B cell (primary cell): Measurements from ENCODE around the gene RNF207. TPM values are rescaled to one million over a fixed set of nuclear protein-coding genes. Genes with fewer than 3 reads are reported as not detected.

ENCODE experiments used
- ATAC-seq: fragments of 200-7000 bp; cut with Tn5 transposase; one replicate; pipeline ENCODE4 v1.10.0; 2021; ENCODE audit warnings: low read depth, mild to moderate bottlenecking, moderate number of reproducible peaks, moderate library complexity
- CTCF ChIA-PET: fragments of 350-600 bp; sonication (Branson Sonifier 250); formaldehyde crosslinking; loops from one replicate; lab custom pipeline; 2021; ENCODE audit warnings: antibody characterized with exemption, inconsistent platforms; lab: Charles Lee
- POLR2A ChIA-PET: fragments of 350-600 bp; sonication (Branson Sonifier 250); formaldehyde crosslinking; loops from one replicate; lab custom pipeline; 2021; ENCODE audit warnings: antibody characterized with exemption; lab: Charles Lee
- DNase-seq: peaks from one replicate; pipeline ENCODE4 v3.0.0; 2013
- H2AFZ ChIP-seq: 2 replicates; pipeline ENCODE4 v1.6.1; 2012; ENCODE audit warnings: mild to moderate bottlenecking, low read depth, low read length; ENCODE audit not compliant: insufficient read depth, poor library complexity, severe bottlenecking
- H3K27ac ChIP-seq, 2 donors: 1 replicate in 1 of 2; 2 replicates in 1 of 2; pipeline ENCODE4 v1.5.1; 2012 to 2013; ENCODE audit warnings: low read length in 2 of 2, mild to moderate bottlenecking in 2 of 2, moderate library complexity in 1 of 2
- H3K27me3 ChIP-seq, 4 experiments: fragments of 200-600 bp in 1 of 4; sonication (generic) in 1 of 4; replicated peaks in 1 of 4; 1 replicate in 2 of 4; 2 replicates in 2 of 4; pipeline versions ENCODE4 v1.6.1 to v1.7.0; 2013 to 2016; ENCODE audit warnings: low read length in 3 of 4, mild to moderate bottlenecking in 2 of 4, mixed read lengths in 1 of 4, moderate library complexity in 1 of 4; ENCODE audit not compliant: insufficient read depth in 4 of 4, control insufficient read depth in 3 of 4; ENCODE audit errors: control extremely low read depth in 1 of 4
- H3K36me3 ChIP-seq, 2 experiments: replicated peaks in 1 of 2; 1 replicate in 1 of 2; 2 replicates in 1 of 2; pipeline versions ENCODE4 v1.6.1 to v1.7.1; 2013; ENCODE audit warnings: low read length in 1 of 2; ENCODE audit not compliant: insufficient read depth in 2 of 2, control insufficient read depth in 1 of 2; ENCODE audit errors: control extremely low read depth in 1 of 2, extremely low read depth in 1 of 2
- H3K4me1 ChIP-seq, 2 donors: fragments of 200-600 bp in 1 of 2; sonication (generic) in 1 of 2; 1 replicate in 1 of 2; 2 replicates in 1 of 2; pipeline versions ENCODE4 v1.5.1 to v1.6.1; 2013 to 2017; ENCODE audit warnings: low read length in 2 of 2; ENCODE audit not compliant: control insufficient read depth in 2 of 2, insufficient read depth in 2 of 2
- H3K4me2 ChIP-seq: replicated peaks from 2 replicates; pipeline ENCODE3; 2012; ENCODE audit warnings: mild to moderate bottlenecking, low read depth, low read length; ENCODE audit not compliant: poor library complexity, severe bottlenecking
- H3K4me3 ChIP-seq, 5 experiments: fragments of 200-600 bp in 1 of 5; sonication (generic) in 1 of 5; 1 replicate in 3 of 5; 2 replicates in 2 of 5; pipeline versions ENCODE4 v1.5.1 to v1.7.0; 2011 to 2016; ENCODE audit warnings: low read length in 4 of 5, mild to moderate bottlenecking in 4 of 5, low read depth in 2 of 5, control low read depth in 1 of 5, moderate library complexity in 1 of 5; ENCODE audit not compliant: insufficient read depth in 1 of 5; ENCODE audit errors: control extremely low read depth in 1 of 5, extremely low read depth in 1 of 5
- H3K79me2 ChIP-seq: fragments of 200-600 bp; sonication (generic); one replicate; pipeline ENCODE4 v1.6.0; 2016; ENCODE audit warnings: low read length; ENCODE audit not compliant: control insufficient read depth, insufficient read depth
- H3K9ac ChIP-seq: fragments of 200-600 bp; sonication (generic); 2 replicates; pipeline ENCODE4 v1.6.1; 2017; ENCODE audit warnings: mild to moderate bottlenecking, low read length, moderate library complexity
- H3K9me3 ChIP-seq, 3 donors: one replicate each; pipeline versions ENCODE4 v1.6.1 to v1.7.1; 2013; ENCODE audit warnings: low read length in 2 of 3; ENCODE audit not compliant: control insufficient read depth in 2 of 3, insufficient read depth in 1 of 3; ENCODE audit errors: control extremely low read depth in 1 of 3
- H4K20me1 ChIP-seq: 2 replicates; pipeline ENCODE4 v1.6.0; 2012; ENCODE audit warnings: mild to moderate bottlenecking, low read length; ENCODE audit not compliant: insufficient read depth, control insufficient read depth, poor library complexity, severe bottlenecking
- H3K27ac Mint-ChIP-seq: one replicate; pipeline ENCODE4 v1.8.0; 2021; ENCODE audit warnings: mixed read lengths
- H3K27me3 Mint-ChIP-seq: one replicate; pipeline ENCODE4 v1.8.0; 2021; ENCODE audit warnings: mixed read lengths
- H3K4me1 Mint-ChIP-seq: one replicate; pipeline ENCODE4 v1.8.0; 2021; ENCODE audit warnings: mixed read lengths
- H3K4me3 Mint-ChIP-seq: one replicate; pipeline ENCODE4 v1.8.0; 2021; ENCODE audit warnings: mixed read lengths
- H3K9me3 Mint-ChIP-seq: one replicate; pipeline ENCODE4 v1.8.0; 2022; ENCODE audit warnings: mixed read lengths; ENCODE audit not compliant: insufficient read depth
- CTCF ChIP-seq: fragments of 200-600 bp; IDR thresholded peaks from one replicate; pipeline ENCODE4 v1.8.0; 2022; ENCODE audit warnings: antibody characterized with exemption, mild to moderate bottlenecking
- EZH2 ChIP-seq: IDR thresholded peaks from 2 replicates; pipeline ENCODE4 v1.6.1; 2012; ENCODE audit warnings: borderline replicate concordance, low read depth, mild to moderate bottlenecking, moderate library complexity, low read length; ENCODE audit not compliant: insufficient read depth, poor library complexity, severe bottlenecking
- WGBS: methylation state at CpG from one replicate; pipeline ENCODE4 v1.1.5; 2013; ENCODE audit warnings: missing lambda C conversion rate; ENCODE audit not compliant: insufficient coverage; 5-methylcytosine and 5-hydroxymethylcytosine counted together
- intact Hi-C: fragments of 100-400 bp; cut with micrococcal nuclease; formaldehyde crosslinking; loops from one replicate; pipeline ENCODE4 v1.10.0; 2022
- polyA plus RNA-seq: library from polyadenylated mRNA; depleted of rRNA; stranded (reverse); fragments of >200 nt; gene quantifications from 2 replicates; pipeline ENCODE4 v1.2.3, GENCODE V29; 2012
- total RNA-seq, 2 donors: library from RNA; stranded (reverse); fragments of 120-200 nt in 1 of 2; gene quantifications; 1 replicate in 1 of 2; 2 replicates in 1 of 2; pipeline versions ENCODE4 v1.2.3 to v1.2.4, GENCODE V29; 2013 to 2022

RNF207 gene
- total and polyA plus RNA-seq, 2 donors (not counting 1 experiment from before 2014, with no cell fraction given) = 1.5 to 6.8 TPM

GRCh38 chr1:6225651-6226050, 19.7 kb downstream of the RNF207 start:
- Histone ChIP-seq H3K27me3 (no peaks in the 10 kb centered on the region), H3K4me1 (no peaks in the 10 kb centered on the region), H3K9ac (no peak overlapping the region), H2AFZ (no peak overlapping the region), H3K36me3 (peaks cover 9 to 48% of the 10 kb centered on the region in 2 experiments), H3K27ac (no peak overlapping the region), H3K9me3 (no peaks in the 10 kb centered on the region), H3K4me2 (no peak overlapping the region), H3K79me2 (peaks cover 4% of the 10 kb centered on the region), H3K4me3 (no peak overlapping the region), H4K20me1 (peaks cover 17% of the 10 kb centered on the region)
- intact Hi-C loops = no loop called here
- H3K27me3 Mint-ChIP-seq = no peaks in the 10 kb centered on the region
- CTCF ChIA-PET = interaction anchor here (1.1 kb wide), 1 partner anchor 21 kb away, joined by 3 read pairs; no protein-coding TSS in a partner anchor
- H3K4me3 Mint-ChIP-seq = no peak overlapping the region
- no peak overlapping the region for H3K27ac Mint-ChIP-seq
- DNase-seq = no peak
- ATAC-seq = no peak
- no peaks in the 10 kb centered on the region for H3K4me1 Mint-ChIP-seq
- TF ChIP-seq EZH2 (no peak), CTCF (no peak)
- POLR2A ChIA-PET = no interaction called here
- 93% methylated on average over 6 of the region's 8 CpGs for whole genome bisulfite sequencing
- H3K9me3 Mint-ChIP-seq = no peaks in the 10 kb centered on the region

- ChIA-PET CTCF (interaction anchor here (0.7 kb wide), 1 partner anchor 29 kb away, joined by 3 read pairs; no protein-coding TSS in a partner anchor), POLR2A (no interaction called here)
- Histone ChIP-seq H3K36me3 (peaks cover 5 to 30% of the 10 kb centered on the region in 2 experiments), H3K27ac (no peak overlapping the region), H4K20me1 (no peaks in the 10 kb centered on the region), H3K27me3 (peaks cover 0 to 3% (median 0%) of the 10 kb centered on the region in 4 experiments), H3K9me3 (no peaks in the 10 kb centered on the region), H3K9ac (no peak overlapping the region), H2AFZ (no peak overlapping the region), H3K4me1 (peaks cover 9 to 15% of the 10 kb centered on the region in 2 donors), H3K4me3 (no peak overlapping the region), H3K4me2 (no peak overlapping the region), H3K79me2 (peaks cover 11% of the 10 kb centered on the region)
- no peak for DNase-seq
- no CpG with 5 or more reads among the region's 1 CpG for WGBS
- H3K4me3 Mint-ChIP-seq = peak overlapping the region; percentile 27
- H3K9me3 Mint-ChIP-seq = no peaks in the 10 kb centered on the region
- TF ChIP-seq EZH2 (no peak), CTCF (no peak)
- no peak overlapping the region for H3K27ac Mint-ChIP-seq
- ATAC-seq = no peak
- intact Hi-C loops = no loop called here
- no peaks in the 10 kb centered on the region for H3K27me3 Mint-ChIP-seq
- H3K4me1 Mint-ChIP-seq = peaks cover 10% of the 10 kb centered on the region
These were observed 27.5 kb downstream of the RNF207 start for GRCh38 chr1:6233376-6233775.
